SK-N-SH (cell line): ENCODE data around the gene SPRED1. TPM values are rescaled to one million over a fixed set of nuclear protein-coding genes. Genes with fewer than 3 reads are reported as not detected.

Experiments
- CTCF ChIA-PET: fragments of 300-600, 350-600 bp; formaldehyde crosslinking; extraction: SDS; loops from one replicate; lab custom pipeline; 2021; lab: Yijun Ruan, JAX
- POLR2A ChIA-PET: fragments of 350-600 bp; sonication (Branson Sonifier 250); formaldehyde crosslinking; extraction: SDS; loops from one replicate; lab custom pipeline; 2020; ENCODE audit warnings: antibody characterized with exemption, inconsistent platforms; lab: Yijun Ruan, JAX
- DNase-seq: peaks from one replicate; pipeline ENCODE4 v3.0.0; 2012
- H2AFZ ChIP-seq: fragments of 200-600 bp; sonication (generic); 2 replicates; pipeline ENCODE4 v1.8.1; 2016; ENCODE audit warnings: antibody characterized with exemption, mild to moderate bottlenecking, low read depth
- H3F3A ChIP-seq: fragments of 200-600 bp; sonication (generic); replicated peaks from 2 replicates; pipeline ENCODE3; 2016; ENCODE audit warnings: antibody characterized with exemption, mild to moderate bottlenecking; ENCODE audit not compliant: insufficient read depth
- H3K27ac ChIP-seq, 2 experiments: fragments of 200-500 bp in 1 of 2; fragments of 200-600 bp in 1 of 2; sonication (Bioruptor generic) in 1 of 2; sonication (generic), shearing (Covaris generic) in 1 of 2; 2 replicates each; pipeline versions ENCODE4 v1.5.1 to v1.6.1; 2014 to 2016; ENCODE audit warnings: low read depth in 2 of 2, inconsistent platforms in 1 of 2, low read length in 1 of 2, mild to moderate bottlenecking in 1 of 2, mixed read lengths in 1 of 2
- H3K27me3 ChIP-seq: fragments of 200-600 bp; sonication (generic), shearing (Covaris generic); 2 replicates; pipeline ENCODE4 v1.6.1; 2016; ENCODE audit warnings: mixed run types; ENCODE audit not compliant: insufficient read depth
- H3K36me3 ChIP-seq, 2 experiments: fragments of 200-500 bp in 1 of 2; fragments of 200-600 bp in 1 of 2; sonication (Bioruptor generic) in 1 of 2; sonication (generic) in 1 of 2; replicated peaks in 1 of 2; 2 replicates each; pipeline versions ENCODE3 to v1.5.1; 2014 to 2016; ENCODE audit warnings: low read length in 1 of 2, mild to moderate bottlenecking in 1 of 2; ENCODE audit not compliant: insufficient read depth in 2 of 2, control insufficient read depth in 1 of 2
- H3K4me1 ChIP-seq, 2 experiments: fragments of 200-500 bp in 1 of 2; fragments of 200-600 bp in 1 of 2; sonication (Bioruptor generic) in 1 of 2; sonication (generic), shearing (Covaris generic) in 1 of 2; 2 replicates each; pipeline versions ENCODE4 v1.5.1 to v1.6.1; 2014 to 2016; ENCODE audit warnings: low read depth in 1 of 2, low read length in 1 of 2, mixed run types in 1 of 2; ENCODE audit not compliant: insufficient read depth in 2 of 2, control insufficient read depth in 1 of 2
- H3K4me2 ChIP-seq: fragments of 200-600 bp; sonication (generic), shearing (Covaris generic); 2 replicates; pipeline ENCODE4 v1.6.1; 2017; ENCODE audit warnings: mixed run types
- H3K4me3 ChIP-seq, 2 experiments: fragments of 200-500 bp in 1 of 2; fragments of 200-600 bp in 1 of 2; sonication (Bioruptor generic) in 1 of 2; sonication (generic), shearing (Covaris generic) in 1 of 2; 2 replicates each; pipeline versions ENCODE4 v1.5.1 to v1.8.1; 2014 to 2016; ENCODE audit warnings: low read depth in 2 of 2, inconsistent platforms in 1 of 2, low read length in 1 of 2, mild to moderate bottlenecking in 1 of 2, mixed read lengths in 1 of 2, moderate library complexity in 1 of 2
- H3K79me2 ChIP-seq: fragments of 200-600 bp; sonication (generic); 2 replicates; pipeline ENCODE4 v1.8.1; 2017; ENCODE audit warnings: mild to moderate bottlenecking; ENCODE audit not compliant: insufficient read depth
- H3K9ac ChIP-seq: fragments of 200-600 bp; sonication (generic); 2 replicates; pipeline ENCODE4 v1.6.1; 2017; ENCODE audit warnings: mixed run types
- H3K9me2 ChIP-seq: fragments of 200-600 bp; sonication (generic); 2 replicates; pipeline ENCODE4 v1.6.1; 2017; ENCODE audit warnings: mixed run types
- H3K9me3 ChIP-seq: fragments of 200-600 bp; sonication (generic); 2 replicates; pipeline ENCODE4 v1.6.1; 2017; ENCODE audit warnings: mixed run types, mild to moderate bottlenecking, moderate library complexity
- H4K20me1 ChIP-seq: fragments of 200-600 bp; sonication (generic); 2 replicates; pipeline ENCODE4 v1.6.1; 2017; ENCODE audit warnings: mild to moderate bottlenecking, mixed run types; ENCODE audit not compliant: insufficient read depth
- CHD2 ChIP-seq: fragments of 150-350 bp; IDR thresholded peaks from 2 replicates; pipeline ENCODE4 v1.6.1; 2018; ENCODE audit warnings: low read length; ENCODE audit not compliant: partially characterized antibody
- FOXJ3 ChIP-seq: sonication (generic); formaldehyde crosslinking; IDR thresholded peaks from 2 replicates; pipeline ENCODE4 v1.5.1; 2020; ENCODE audit warnings: mild to moderate bottlenecking, missing genetic modification reagents
- GATA2 ChIP-seq: sonication (generic); formaldehyde crosslinking; IDR thresholded peaks from 2 replicates; pipeline ENCODE4 v1.5.0; 2020; ENCODE audit warnings: mild to moderate bottlenecking, missing genetic modification reagents
- NFIC ChIP-seq: IDR thresholded peaks from 2 replicates; pipeline ENCODE4 v1.4.0; 2012; ENCODE audit warnings: borderline replicate concordance
- NRF1 ChIP-seq: IDR thresholded peaks from 2 replicates; pipeline ENCODE4 v1.6.1; 2012; ENCODE audit warnings: low read depth, mild to moderate bottlenecking, low read length
- POLR2AphosphoS5 ChIP-seq: IDR thresholded peaks from 2 replicates; pipeline ENCODE4 v1.6.1; 2012; ENCODE audit warnings: low read depth, low read length
- RAD21 ChIP-seq: IDR thresholded peaks from 2 replicates; pipeline ENCODE4 v1.6.1; 2012; ENCODE audit warnings: mild to moderate bottlenecking, low read length
- RCOR1 ChIP-seq: fragments of 150-350 bp; IDR thresholded peaks from 2 replicates; pipeline ENCODE4 v1.6.1; 2017; ENCODE audit warnings: antibody characterized with exemption, low read length
- RXRA ChIP-seq: IDR thresholded peaks from 2 replicates; pipeline ENCODE4 v1.4.0; 2012; ENCODE audit warnings: low read depth, mild to moderate bottlenecking, borderline replicate concordance
- WGBS: methylation state at CpG from one replicate; pipeline ENCODE4 v1.1.6; 2017; ENCODE audit warnings: low lambda C conversion rate; 5-methylcytosine and 5-hydroxymethylcytosine counted together
- polyA plus RNA-seq, 3 experiments: library from polyadenylated mRNA; depleted of rRNA; stranded (reverse); fragments of >200 nt; gene quantifications; 2 replicates each; pipeline ENCODE4 v1.2.3, GENCODE V29; 2012
- TF ChIP-seq, protein P1 (sequence below): IDR thresholded peaks from 2 replicates; pipeline ENCODE4 v1.4.0; 2012; ENCODE audit warnings: low read depth, borderline replicate concordance
- TF ChIP-seq, protein P2 (sequence below): IDR thresholded peaks from 2 replicates; pipeline ENCODE4 v1.4.0; 2012; ENCODE audit warnings: low read depth, borderline replicate concordance
- TF ChIP-seq, protein P3 (sequence below): IDR thresholded peaks from 2 replicates; pipeline ENCODE4 v1.6.1; 2012; ENCODE audit warnings: mild to moderate bottlenecking, low read depth, low read length, moderate library complexity

Gene SPRED1
- polyA plus RNA-seq, 1 of the 3 experiments (the other 2 are of a cell fraction): 4.4 TPM

DNA sequence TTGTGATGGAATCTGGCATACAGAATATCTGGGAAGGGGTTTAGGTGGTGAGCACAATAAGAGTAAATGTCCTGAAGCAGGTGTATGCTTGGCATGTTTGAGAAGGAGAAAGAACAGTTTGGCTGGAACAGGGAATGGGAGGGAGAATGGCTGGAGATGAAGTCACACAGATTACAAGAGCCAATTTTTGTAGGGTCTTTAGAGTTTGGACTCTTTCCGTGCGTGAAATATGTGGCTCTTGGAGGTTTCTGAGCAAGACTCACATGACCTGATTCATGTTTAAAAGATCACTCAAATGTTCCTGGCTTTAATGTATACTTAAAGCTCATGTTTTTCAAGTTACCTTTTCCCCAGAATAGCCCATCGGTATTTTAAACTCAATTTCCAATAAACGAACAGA lies 32.8 kb downstream of the SPRED1 start:
- ChIA-PET CTCF (interaction anchor here (1.1 kb wide), 1 partner anchor 32 kb away, joined by 3 read pairs; the partner anchor contains the start of gene SPRED1), POLR2A (no interaction called here)

DNA sequence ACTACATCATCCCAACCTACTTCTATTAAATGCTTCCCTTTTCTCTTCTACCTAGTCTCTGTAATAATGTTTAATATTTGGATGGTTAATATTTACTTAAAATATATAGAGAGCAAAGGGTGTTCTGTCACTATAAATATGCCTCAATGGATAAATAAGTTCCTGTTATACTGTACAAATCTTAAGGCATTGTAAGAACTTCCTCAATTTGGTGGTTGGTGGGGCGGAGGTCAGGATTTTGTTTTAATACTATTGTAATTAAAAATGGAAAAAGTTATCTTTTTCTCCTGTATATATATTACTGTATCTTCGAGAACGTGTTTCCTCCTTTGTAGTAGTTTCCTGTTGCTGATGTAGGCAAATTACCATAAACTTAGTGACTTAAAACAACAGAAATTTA lies 41.5 kb downstream of the SPRED1 start:
- H2AFZ ChIP-seq: no peak overlapping the region
- ChIA-PET POLR2A (no interaction called here), CTCF (no interaction called here)
- no peaks in the 10 kb centered on the region for H3K9me3 ChIP-seq
- H3K27ac ChIP-seq: no peak overlapping the region
- H3K27me3 ChIP-seq: no peaks in the 10 kb centered on the region
- no peak overlapping the region for H3K4me2 ChIP-seq
- 97% methylated on average over 3 of the region's 3 CpGs for WGBS
- H4K20me1 ChIP-seq: peaks cover 90% of the 10 kb centered on the region
- no peaks in the 10 kb centered on the region for H3K9me2 ChIP-seq
- H3K79me2 ChIP-seq: peaks cover 100% of the 10 kb centered on the region
- H3K9ac ChIP-seq: no peak overlapping the region
- DNase-seq: no peak
- TF ChIP-seq FOXJ3 (CRISPR knock-in tag): no peak
- no peak for TF ChIP-seq NFIC
- TF ChIP-seq RAD21: no peak
- TF ChIP-seq, protein P1, sequence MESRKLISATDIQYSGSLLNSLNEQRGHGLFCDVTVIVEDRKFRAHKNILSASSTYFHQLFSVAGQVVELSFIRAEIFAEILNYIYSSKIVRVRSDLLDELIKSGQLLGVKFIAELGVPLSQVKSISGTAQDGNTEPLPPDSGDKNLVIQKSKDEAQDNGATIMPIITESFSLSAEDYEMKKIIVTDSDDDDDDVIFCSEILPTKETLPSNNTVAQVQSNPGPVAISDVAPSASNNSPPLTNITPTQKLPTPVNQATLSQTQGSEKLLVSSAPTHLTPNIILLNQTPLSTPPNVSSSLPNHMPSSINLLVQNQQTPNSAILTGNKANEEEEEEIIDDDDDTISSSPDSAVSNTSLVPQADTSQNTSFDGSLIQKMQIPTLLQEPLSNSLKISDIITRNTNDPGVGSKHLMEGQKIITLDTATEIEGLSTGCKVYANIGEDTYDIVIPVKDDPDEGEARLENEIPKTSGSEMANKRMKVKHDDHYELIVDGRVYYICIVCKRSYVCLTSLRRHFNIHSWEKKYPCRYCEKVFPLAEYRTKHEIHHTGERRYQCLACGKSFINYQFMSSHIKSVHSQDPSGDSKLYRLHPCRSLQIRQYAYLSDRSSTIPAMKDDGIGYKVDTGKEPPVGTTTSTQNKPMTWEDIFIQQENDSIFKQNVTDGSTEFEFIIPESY: no peak
- TF ChIP-seq RXRA: no peak
- H3F3A ChIP-seq: peaks cover 17% of the 10 kb centered on the region
- H3K4me3 ChIP-seq: no peak overlapping the region
- peaks cover 0 to 6% of the 10 kb centered on the region in 2 experiments; a peak in 2 of 4 replicates for H3K4me1 ChIP-seq
- peaks cover 0 to 10% of the 10 kb centered on the region in 2 experiments for H3K36me3 ChIP-seq

More for the DNA sequence above, 32.8 kb downstream of the SPRED1 start:
- Histone ChIP-seq H3F3A (peaks cover 7% of the 10 kb centered on the region), H3K9me3 (no peaks in the 10 kb centered on the region), H3K4me2 (no peak overlapping the region), H3K9ac (no peak overlapping the region), H3K36me3 (peaks cover 0 to 20% of the 10 kb centered on the region in 2 experiments), H3K79me2 (peaks cover 100% of the 10 kb centered on the region), H3K4me1 (peaks cover 0 to 2% of the 10 kb centered on the region in 2 experiments; a peak in 2 of 4 replicates), H3K4me3 (no peak overlapping the region), H4K20me1 (peaks cover 97% of the 10 kb centered on the region), H3K27ac (no peak overlapping the region), H3K27me3 (no peaks in the 10 kb centered on the region), H2AFZ (no peak overlapping the region), H3K9me2 (no peaks in the 10 kb centered on the region)
- TF ChIP-seq GATA2 (CRISPR knock-in tag) (no peak), CHD2 (no peak)
- WGBS: 97% methylated on average over 4 of the region's 4 CpGs
- DNase-seq: no peak

DNA sequence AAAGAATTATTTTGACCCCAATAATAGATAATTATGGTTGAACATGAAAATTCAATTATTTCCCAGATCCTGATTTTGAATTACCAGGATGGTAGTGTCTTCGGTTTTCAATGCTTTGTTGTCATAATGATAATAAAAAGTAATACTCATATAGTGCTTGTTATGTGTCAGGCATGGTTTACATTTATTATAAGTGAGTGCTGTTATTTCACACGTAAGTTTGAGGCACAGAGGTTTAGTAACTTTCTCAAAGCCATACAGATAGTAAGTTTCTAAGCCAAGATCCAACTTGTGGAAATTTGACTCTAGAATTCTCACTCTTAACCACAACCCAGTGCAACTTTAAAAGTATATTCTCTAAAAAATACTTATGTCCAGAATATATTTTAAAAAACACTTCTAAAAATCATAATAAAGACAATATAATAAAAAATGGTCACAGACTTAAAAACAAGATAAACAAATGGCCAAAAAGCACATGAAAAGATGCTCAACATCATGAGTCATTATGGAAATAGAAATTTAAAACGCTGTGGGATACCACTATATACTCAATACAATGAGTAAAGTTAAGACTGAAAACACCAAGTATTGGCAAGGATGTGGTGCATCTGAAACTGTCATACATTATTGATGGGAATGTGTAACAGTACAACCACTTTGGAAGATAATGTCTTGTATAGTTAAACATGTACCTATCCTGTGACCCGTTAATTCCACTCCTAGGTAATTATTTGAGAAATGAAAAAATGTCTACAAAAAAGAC lies 45.2 kb downstream of the SPRED1 start:
- Histone ChIP-seq H2AFZ (no peak overlapping the region), H3K27ac (no peak overlapping the region), H3K9me3 (no peaks in the 10 kb centered on the region), H3K79me2 (peaks cover 98% of the 10 kb centered on the region), H3K4me3 (no peak overlapping the region), H3K9me2 (no peaks in the 10 kb centered on the region), H3K4me2 (no peak overlapping the region), H3K9ac (no peak overlapping the region), H3F3A (peaks cover 17% of the 10 kb centered on the region), H3K4me1 (peaks cover 0 to 16% of the 10 kb centered on the region in 2 experiments; a peak in 2 of 4 replicates), H4K20me1 (peaks cover 70% of the 10 kb centered on the region), H3K27me3 (no peaks in the 10 kb centered on the region), H3K36me3 (peaks cover 20 to 38% of the 10 kb centered on the region in 2 experiments)
- WGBS: 63% methylated on average over 4 of the region's 4 CpGs
- no peak for DNase-seq
- ChIA-PET CTCF (no interaction called here), POLR2A (no interaction called here)
- TF ChIP-seq GATA2 (CRISPR knock-in tag) (no peak), POLR2AphosphoS5 (no peak), RCOR1 (no peak), NRF1 (no peak)
- TF ChIP-seq, protein P2, sequence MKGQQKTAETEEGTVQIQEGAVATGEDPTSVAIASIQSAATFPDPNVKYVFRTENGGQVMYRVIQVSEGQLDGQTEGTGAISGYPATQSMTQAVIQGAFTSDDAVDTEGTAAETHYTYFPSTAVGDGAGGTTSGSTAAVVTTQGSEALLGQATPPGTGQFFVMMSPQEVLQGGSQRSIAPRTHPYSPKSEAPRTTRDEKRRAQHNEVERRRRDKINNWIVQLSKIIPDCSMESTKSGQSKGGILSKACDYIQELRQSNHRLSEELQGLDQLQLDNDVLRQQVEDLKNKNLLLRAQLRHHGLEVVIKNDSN: no peak
- TF ChIP-seq, protein P3, sequence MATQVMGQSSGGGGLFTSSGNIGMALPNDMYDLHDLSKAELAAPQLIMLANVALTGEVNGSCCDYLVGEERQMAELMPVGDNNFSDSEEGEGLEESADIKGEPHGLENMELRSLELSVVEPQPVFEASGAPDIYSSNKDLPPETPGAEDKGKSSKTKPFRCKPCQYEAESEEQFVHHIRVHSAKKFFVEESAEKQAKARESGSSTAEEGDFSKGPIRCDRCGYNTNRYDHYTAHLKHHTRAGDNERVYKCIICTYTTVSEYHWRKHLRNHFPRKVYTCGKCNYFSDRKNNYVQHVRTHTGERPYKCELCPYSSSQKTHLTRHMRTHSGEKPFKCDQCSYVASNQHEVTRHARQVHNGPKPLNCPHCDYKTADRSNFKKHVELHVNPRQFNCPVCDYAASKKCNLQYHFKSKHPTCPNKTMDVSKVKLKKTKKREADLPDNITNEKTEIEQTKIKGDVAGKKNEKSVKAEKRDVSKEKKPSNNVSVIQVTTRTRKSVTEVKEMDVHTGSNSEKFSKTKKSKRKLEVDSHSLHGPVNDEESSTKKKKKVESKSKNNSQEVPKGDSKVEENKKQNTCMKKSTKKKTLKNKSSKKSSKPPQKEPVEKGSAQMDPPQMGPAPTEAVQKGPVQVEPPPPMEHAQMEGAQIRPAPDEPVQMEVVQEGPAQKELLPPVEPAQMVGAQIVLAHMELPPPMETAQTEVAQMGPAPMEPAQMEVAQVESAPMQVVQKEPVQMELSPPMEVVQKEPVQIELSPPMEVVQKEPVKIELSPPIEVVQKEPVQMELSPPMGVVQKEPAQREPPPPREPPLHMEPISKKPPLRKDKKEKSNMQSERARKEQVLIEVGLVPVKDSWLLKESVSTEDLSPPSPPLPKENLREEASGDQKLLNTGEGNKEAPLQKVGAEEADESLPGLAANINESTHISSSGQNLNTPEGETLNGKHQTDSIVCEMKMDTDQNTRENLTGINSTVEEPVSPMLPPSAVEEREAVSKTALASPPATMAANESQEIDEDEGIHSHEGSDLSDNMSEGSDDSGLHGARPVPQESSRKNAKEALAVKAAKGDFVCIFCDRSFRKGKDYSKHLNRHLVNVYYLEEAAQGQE: no peak
